ENCODE results near the gene BCL2L1. TPM values are rescaled to one million over a fixed set of nuclear protein-coding genes. Genes with fewer than 3 reads are reported as not detected.
A peak's percentile ranks its signal among the peaks of the same experiment; 100 is the strongest.
"Not testable (repeated sequence)": the region's sequence is repeated elsewhere in the genome, so short reads cannot be mapped to it uniquely, and the experiment has no call there.

BCL2L1 gene
- total RNA-seq, 1 donor from 2014 or later = 66.6 TPM

DNA sequence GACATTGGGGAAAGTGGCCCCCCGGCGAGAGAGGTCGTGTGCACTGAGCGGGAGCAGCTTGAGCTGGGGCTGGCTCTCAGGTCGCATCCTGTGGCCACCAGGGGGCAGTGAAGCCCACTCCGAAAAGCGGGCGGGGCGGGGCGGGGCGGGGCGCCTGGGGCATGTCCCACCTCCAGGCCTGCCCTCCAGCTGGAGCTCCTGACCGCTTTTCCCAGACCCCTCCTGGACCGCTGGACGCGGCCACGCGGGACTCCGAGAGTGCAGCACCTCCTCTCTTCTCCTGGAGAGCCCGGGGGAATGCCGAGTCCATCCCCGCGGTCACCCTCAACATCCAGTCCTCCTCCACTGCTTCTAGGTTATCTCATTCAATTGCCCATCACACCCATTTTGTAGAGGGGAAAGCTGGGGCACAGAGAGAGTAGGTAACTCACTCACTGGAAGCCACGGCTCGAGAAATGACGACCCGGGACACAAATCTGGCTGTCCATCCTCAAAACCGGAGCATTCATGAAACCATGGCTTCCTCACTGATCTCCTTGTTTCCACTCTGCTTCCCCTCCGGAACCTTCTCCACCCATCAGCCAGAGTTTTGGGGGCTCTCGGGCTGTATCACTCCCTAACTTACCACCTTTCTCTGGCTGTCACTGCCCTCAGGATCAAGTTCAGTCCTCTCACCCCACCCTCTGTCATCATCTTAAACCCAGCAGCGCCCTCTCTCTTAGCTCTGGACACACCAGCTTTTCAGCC, 60.9 kb downstream of the BCL2L1 start:
- peaks cover 6% of the 10 kb centered on the region for H3K36me3 Mint-ChIP-seq
- H3K27me3 Mint-ChIP-seq (ENCODE audit: low read depth) = no peaks in the 10 kb centered on the region
- H3K27ac Mint-ChIP-seq = peak overlapping the region; percentile 84
- H3K4me3 Mint-ChIP-seq = peak overlapping the region; percentile 59
- TF ChIP-seq, protein P1, sequence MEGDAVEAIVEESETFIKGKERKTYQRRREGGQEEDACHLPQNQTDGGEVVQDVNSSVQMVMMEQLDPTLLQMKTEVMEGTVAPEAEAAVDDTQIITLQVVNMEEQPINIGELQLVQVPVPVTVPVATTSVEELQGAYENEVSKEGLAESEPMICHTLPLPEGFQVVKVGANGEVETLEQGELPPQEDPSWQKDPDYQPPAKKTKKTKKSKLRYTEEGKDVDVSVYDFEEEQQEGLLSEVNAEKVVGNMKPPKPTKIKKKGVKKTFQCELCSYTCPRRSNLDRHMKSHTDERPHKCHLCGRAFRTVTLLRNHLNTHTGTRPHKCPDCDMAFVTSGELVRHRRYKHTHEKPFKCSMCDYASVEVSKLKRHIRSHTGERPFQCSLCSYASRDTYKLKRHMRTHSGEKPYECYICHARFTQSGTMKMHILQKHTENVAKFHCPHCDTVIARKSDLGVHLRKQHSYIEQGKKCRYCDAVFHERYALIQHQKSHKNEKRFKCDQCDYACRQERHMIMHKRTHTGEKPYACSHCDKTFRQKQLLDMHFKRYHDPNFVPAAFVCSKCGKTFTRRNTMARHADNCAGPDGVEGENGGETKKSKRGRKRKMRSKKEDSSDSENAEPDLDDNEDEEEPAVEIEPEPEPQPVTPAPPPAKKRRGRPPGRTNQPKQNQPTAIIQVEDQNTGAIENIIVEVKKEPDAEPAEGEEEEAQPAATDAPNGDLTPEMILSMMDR (IDR thresholded peaks at IDR 0.05; ENCODE audit: unreplicated experiment) = peak; percentile 96
- DNase-seq (ENCODE audit: low spot score in 2 of 2, unreplicated experiment in 2 of 2) = peak; percentile 59 to 81
- H3K4me1 Mint-ChIP-seq = peaks cover 19% of the 10 kb centered on the region
- H3K9me3 Mint-ChIP-seq = no peaks in the 10 kb centered on the region

DNA sequence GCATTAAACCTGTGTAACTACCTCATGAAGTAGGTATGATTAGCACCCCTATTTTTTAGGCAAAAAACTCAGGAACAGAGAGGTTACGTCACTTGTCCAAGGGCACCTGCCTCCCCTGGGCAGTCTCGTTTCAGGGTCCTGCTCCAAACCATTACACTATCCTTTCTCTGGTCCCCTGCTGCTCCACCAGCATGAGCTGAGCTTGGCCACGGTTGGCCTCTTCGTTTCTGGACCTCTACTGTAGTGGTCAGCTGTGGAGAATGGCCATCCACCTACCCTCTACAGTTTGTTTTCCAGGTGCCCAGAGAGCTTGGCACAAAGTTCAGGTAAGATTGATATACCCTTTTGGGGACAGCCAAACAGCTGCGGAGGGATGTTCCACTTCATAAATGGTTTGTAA, 68.1 kb downstream of the BCL2L1 start:
- Mint-ChIP-seq H3K27ac (no peak overlapping the region), H3K9me3 (no peaks in the 10 kb centered on the region), H3K4me1 (peaks cover 3% of the 10 kb centered on the region), H3K36me3 (no peaks in the 10 kb centered on the region), H3K4me3 (no peak overlapping the region), H3K27me3 (ENCODE audit: low read depth) (no peaks in the 10 kb centered on the region)
- TF ChIP-seq, protein P1 (IDR thresholded peaks at IDR 0.05; ENCODE audit: unreplicated experiment) = no peak
- no peak for DNase-seq (ENCODE audit: low spot score in 2 of 2, unreplicated experiment in 2 of 2)

DNA sequence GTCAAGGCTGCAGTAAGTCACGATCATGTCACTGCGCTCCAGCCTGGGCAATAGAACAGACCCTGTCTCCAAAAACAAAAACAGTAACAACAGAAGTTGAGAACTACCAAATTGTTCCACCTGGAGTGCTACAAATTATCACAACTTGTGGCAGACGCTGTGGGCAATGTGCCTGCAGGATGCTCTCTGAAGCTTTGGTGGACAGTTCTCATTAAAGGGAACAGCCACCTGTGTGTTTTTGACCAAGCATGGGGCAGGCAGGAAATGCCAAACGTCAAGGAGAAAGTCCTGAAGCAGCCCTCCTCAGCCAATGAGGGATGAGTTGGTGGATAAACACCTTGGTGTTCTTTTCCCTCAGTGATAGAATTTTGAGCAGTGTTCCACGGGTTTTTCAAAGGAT, 69.1 kb downstream of the BCL2L1 start:
- peaks cover 3% of the 10 kb centered on the region for H3K4me1 Mint-ChIP-seq
- TF ChIP-seq, protein P1 (IDR thresholded peaks at IDR 0.05; ENCODE audit: unreplicated experiment) = no peak
- no peak overlapping the region for H3K4me3 Mint-ChIP-seq
- no peaks in the 10 kb centered on the region for H3K27me3 Mint-ChIP-seq (ENCODE audit: low read depth)
- H3K27ac Mint-ChIP-seq = no peak overlapping the region
- H3K9me3 Mint-ChIP-seq = no peaks in the 10 kb centered on the region
- no peak for DNase-seq (ENCODE audit: low spot score in 2 of 2, unreplicated experiment in 2 of 2)
- H3K36me3 Mint-ChIP-seq = no peaks in the 10 kb centered on the region

DNA sequence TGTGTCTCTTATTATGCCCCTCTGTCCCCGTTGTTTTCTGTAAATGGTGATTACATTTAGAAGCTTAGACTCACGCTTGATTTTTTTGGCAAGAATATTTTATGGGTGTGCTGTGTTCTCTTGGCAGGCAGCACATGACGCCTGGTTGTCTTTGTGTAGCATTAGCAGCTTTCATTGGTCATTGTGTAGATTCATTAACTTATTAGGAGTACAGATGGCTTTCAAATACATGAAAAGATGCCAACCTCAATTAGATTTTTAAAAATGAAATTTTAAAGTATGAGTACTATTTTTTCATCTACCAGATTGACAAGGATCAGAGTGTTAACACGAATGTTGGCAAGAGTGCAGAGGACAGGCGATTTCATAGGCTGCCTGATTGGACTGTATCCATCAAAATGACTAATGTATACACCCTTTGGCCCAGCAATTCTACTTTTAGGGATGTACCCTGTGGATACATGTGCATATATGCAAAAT, 69.7 kb downstream of the BCL2L1 start:
- no peaks in the 10 kb centered on the region for H3K27me3 Mint-ChIP-seq (ENCODE audit: low read depth)
- no peaks in the 10 kb centered on the region for H3K9me3 Mint-ChIP-seq
- TF ChIP-seq, protein P1 (IDR thresholded peaks at IDR 0.05; ENCODE audit: unreplicated experiment) = no peak
- H3K36me3 Mint-ChIP-seq = no peaks in the 10 kb centered on the region
- no peak overlapping the region for H3K4me3 Mint-ChIP-seq
- H3K4me1 Mint-ChIP-seq = peaks cover 3% of the 10 kb centered on the region
- no peak for DNase-seq (ENCODE audit: low spot score in 2 of 2, unreplicated experiment in 2 of 2)
- H3K27ac Mint-ChIP-seq = no peak overlapping the region

DNA sequence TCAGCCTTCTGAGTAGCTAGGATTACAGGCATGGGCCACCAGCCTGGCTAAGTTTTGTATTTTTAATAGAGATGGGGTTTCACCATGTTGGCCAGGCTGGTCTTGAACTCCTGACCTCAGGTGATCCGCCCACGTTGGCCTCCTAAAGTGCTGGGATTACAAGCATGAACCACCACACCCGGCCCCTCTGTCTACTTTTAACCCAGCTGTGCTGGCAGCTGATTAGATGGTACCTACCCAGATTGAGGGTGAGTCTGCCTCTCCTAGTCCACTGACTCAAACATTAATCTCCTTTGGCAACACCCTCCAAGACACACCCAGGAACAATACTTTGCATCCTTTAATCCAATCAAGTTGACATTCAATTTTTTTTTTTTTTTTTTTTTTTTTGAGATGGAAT, 74.6 kb downstream of the BCL2L1 start:
- not testable (repeated sequence) for H3K27me3 Mint-ChIP-seq (ENCODE audit: low read depth); H3K4me1 Mint-ChIP-seq; H3K27ac Mint-ChIP-seq; H3K9me3 Mint-ChIP-seq; DNase-seq (ENCODE audit: low spot score in 2 of 2, unreplicated experiment in 2 of 2); H3K36me3 Mint-ChIP-seq; H3K4me3 Mint-ChIP-seq

DNA sequence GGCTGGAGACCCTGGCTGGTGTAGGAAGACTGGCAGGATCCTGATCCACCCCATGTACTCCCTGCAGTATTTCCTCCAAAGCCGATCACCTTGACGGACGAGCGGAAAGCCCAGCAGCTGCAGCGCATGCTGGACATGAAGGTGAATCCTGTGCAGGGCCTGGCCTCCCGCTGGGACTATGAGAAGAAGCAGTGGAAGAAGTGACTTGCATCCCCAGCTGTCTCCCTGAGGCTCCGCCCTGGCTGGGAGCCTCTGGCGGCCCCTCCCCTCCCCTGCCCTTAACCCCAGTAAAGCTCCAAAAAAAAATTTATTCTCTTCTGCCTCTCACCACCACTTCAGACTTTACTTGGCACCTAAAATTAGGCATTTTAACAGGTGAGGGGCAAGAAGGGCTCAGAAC, 78.0 kb downstream of the BCL2L1 start:
- no peaks in the 10 kb centered on the region for H3K9me3 Mint-ChIP-seq
- DNase-seq (ENCODE audit: low spot score in 2 of 2, unreplicated experiment in 2 of 2) = no peak
- H3K27me3 Mint-ChIP-seq (ENCODE audit: low read depth) = no peaks in the 10 kb centered on the region
- no peaks in the 10 kb centered on the region for H3K4me1 Mint-ChIP-seq
- TF ChIP-seq, protein P1 (IDR thresholded peaks at IDR 0.05; ENCODE audit: unreplicated experiment) = no peak
- no peak overlapping the region for H3K27ac Mint-ChIP-seq
- H3K36me3 Mint-ChIP-seq = no peaks in the 10 kb centered on the region
- H3K4me3 Mint-ChIP-seq = no peak overlapping the region

Data from mesothelial cell of epicardium (in vitro differentiated cells).